SJCRH30 (cell line): ENCODE data around the gene SMG6. TPM values are rescaled to one million over a fixed set of nuclear protein-coding genes. Genes with fewer than 3 reads are reported as not detected.
"Not testable (repeated sequence)": the region's sequence is repeated elsewhere in the genome, so short reads cannot be mapped to it uniquely, and the experiment has no call there.

Experiments
- DNase-seq, 2 experiments: peaks; one replicate each; pipeline ENCODE4 v3.0.0-alpha.2; 2015 to 2020
- H3K27ac ChIP-seq: fragments of 250-450 bp; sonication (Bioruptor Pico); 2 replicates; pipeline ENCODE4 v1.5.1; 2020; ENCODE audit warnings: mild to moderate bottlenecking, moderate library complexity
- H3K27me3 ChIP-seq: fragments of 250-450 bp; sonication (Bioruptor Pico); 2 replicates; pipeline ENCODE4 v1.5.1; 2020; ENCODE audit warnings: mild to moderate bottlenecking, moderate library complexity
- H3K36me3 ChIP-seq: fragments of 250-450 bp; sonication (Bioruptor Pico); 2 replicates; pipeline ENCODE4 v1.5.1; 2020; ENCODE audit warnings: mild to moderate bottlenecking, moderate library complexity
- H3K4me1 ChIP-seq: fragments of 250-450 bp; sonication (Bioruptor Pico); 2 replicates; pipeline ENCODE4 v1.5.1; 2020; ENCODE audit warnings: mild to moderate bottlenecking, moderate library complexity
- H3K4me3 ChIP-seq: fragments of 250-450 bp; sonication (Bioruptor Pico); 2 replicates; pipeline ENCODE4 v1.5.1; 2020; ENCODE audit warnings: mild to moderate bottlenecking, moderate library complexity
- H3K9me3 ChIP-seq: fragments of 250-450 bp; sonication (Bioruptor Pico); replicated peaks from 2 replicates; pipeline ENCODE4 v1.5.1; 2020; ENCODE audit warnings: mild to moderate bottlenecking, moderate library complexity
- total RNA-seq: library from RNA; depleted of rRNA; stranded (reverse); fragments of >200 nt; shearing (Covaris generic); gene quantifications from 2 replicates; pipeline ENCODE4 v1.2.3, GENCODE V29; 2014

SMG6 gene
- total RNA-seq, 1 experiment from 2014 or later: 13.0 TPM

- H3K4me3 ChIP-seq: no peak overlapping the region
Observed at GRCh38 chr17:2323629-2324314, 20.2 kb upstream of the SMG6 start.

GRCh38 chr17:2321399-2321798, 17.8 kb upstream of the SMG6 start:
- H3K27me3 ChIP-seq: no peaks in the 10 kb centered on the region
- no peak overlapping the region for H3K27ac ChIP-seq
- H3K4me1 ChIP-seq: no peaks in the 10 kb centered on the region
- no peaks in the 10 kb centered on the region for H3K9me3 ChIP-seq
- no peak overlapping the region for H3K4me3 ChIP-seq
- no peak for DNase-seq
- H3K36me3 ChIP-seq: peaks cover 42% of the 10 kb centered on the region

More at GRCh38 chr17:2323629-2324314, 20.2 kb upstream of the SMG6 start:
- H3K9me3 ChIP-seq: no peaks in the 10 kb centered on the region
- no peak for DNase-seq
- no peak overlapping the region for H3K27ac ChIP-seq
- H3K36me3 ChIP-seq: peaks cover 52% of the 10 kb centered on the region
- H3K4me1 ChIP-seq: no peaks in the 10 kb centered on the region
- H3K27me3 ChIP-seq: no peaks in the 10 kb centered on the region

- Histone ChIP-seq H3K4me1 (no peaks in the 10 kb centered on the region), H3K27me3 (no peaks in the 10 kb centered on the region), H3K36me3 (peaks cover 19% of the 10 kb centered on the region), H3K27ac (no peak overlapping the region), H3K4me3 (no peak overlapping the region), H3K9me3 (no peaks in the 10 kb centered on the region)
- no peak for DNase-seq
Observed at GRCh38 chr17:2319051-2319450, 15.5 kb upstream of the SMG6 start.

DNA sequence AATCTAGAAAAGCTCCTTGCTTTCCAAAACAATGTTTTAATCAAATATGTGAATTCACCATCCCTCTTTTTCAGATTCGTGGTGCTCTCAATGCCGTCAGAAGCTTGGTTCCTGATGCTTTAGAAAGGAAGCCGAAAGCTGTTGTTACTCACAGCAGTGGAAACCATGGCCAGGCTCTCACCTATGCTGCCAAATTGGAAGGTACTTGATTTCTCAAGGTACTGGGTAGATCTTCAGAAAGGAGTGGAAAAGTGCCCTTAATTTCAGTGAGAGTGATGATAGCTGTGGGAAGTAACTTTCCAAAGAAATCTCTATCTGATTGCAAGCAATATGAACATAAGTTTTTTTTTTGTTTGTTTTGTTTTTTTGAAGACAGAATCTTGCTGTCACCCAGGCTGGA, 14.2 kb upstream of the SMG6 start:
- H3K4me1 ChIP-seq: no peaks in the 10 kb centered on the region
- no peak for DNase-seq
- H3K36me3 ChIP-seq: peaks cover 7% of the 10 kb centered on the region
- no peak overlapping the region for H3K27ac ChIP-seq
- H3K4me3 ChIP-seq: no peak overlapping the region
- no peaks in the 10 kb centered on the region for H3K9me3 ChIP-seq
- H3K27me3 ChIP-seq: no peaks in the 10 kb centered on the region

GRCh38 chr17:2316916-2317205, 13.3 kb upstream of the SMG6 start:
- not testable (repeated sequence) for H3K27me3 ChIP-seq, H3K27ac ChIP-seq, H3K36me3 ChIP-seq, H3K4me1 ChIP-seq, H3K9me3 ChIP-seq, H3K4me3 ChIP-seq, DNase-seq

DNA sequence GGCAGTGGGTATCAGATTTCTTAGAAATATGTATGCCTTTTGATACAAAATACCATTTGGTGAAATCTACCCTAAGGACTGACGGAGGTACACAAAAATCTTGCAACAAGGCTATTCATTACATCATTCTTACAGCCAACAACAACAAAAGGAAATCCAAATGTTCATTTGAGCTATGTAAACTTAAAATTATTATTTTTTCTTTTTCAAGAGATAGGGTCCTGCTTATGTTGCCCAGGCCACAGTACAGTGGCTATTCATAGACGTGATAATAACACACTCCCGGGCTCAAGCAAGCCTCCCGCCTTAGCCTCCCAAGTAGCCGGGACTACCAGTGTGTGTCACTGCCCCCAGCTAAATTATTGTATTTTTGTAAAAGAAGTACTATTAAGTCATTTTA, 9.2 kb upstream of the SMG6 start:
- H3K4me1 ChIP-seq: no peaks in the 10 kb centered on the region
- no peak overlapping the region for H3K27ac ChIP-seq
- no peaks in the 10 kb centered on the region for H3K9me3 ChIP-seq
- H3K4me3 ChIP-seq: no peak overlapping the region
- no peaks in the 10 kb centered on the region for H3K27me3 ChIP-seq
- DNase-seq: no peak
- H3K36me3 ChIP-seq: no peaks in the 10 kb centered on the region

- Histone ChIP-seq H3K27ac (no peak overlapping the region), H3K36me3 (no peaks in the 10 kb centered on the region), H3K4me1 (no peaks in the 10 kb centered on the region), H3K27me3 (no peaks in the 10 kb centered on the region), H3K4me3 (no peak overlapping the region), H3K9me3 (no peaks in the 10 kb centered on the region)
- DNase-seq: no peak
Observed at GRCh38 chr17:2309338-2310154, 6.0 kb upstream of the SMG6 start.

DNA sequence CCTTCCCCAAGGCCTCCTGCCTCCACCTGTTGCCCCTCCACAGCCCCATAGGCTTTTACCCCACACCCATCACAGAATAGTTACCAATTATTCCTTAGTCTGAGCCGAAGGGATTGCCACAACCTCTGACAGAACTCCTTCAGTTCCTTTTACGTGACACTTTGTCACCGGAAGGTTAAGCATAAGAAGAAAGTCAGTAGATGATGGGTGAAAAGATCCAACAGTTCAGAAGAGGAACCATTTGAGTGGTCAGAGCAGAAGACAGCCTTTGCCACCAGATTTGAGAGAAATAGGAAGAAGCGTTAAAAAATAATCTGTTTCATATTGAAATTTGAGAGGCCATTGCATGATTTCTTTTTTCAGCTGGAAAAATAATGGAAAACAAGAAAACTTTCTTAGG, 1.3 kb upstream of the SMG6 start:
- no peak for DNase-seq
- Histone ChIP-seq H3K4me1 (no peaks in the 10 kb centered on the region), H3K36me3 (no peaks in the 10 kb centered on the region), H3K27ac (no peak overlapping the region), H3K9me3 (no peaks in the 10 kb centered on the region), H3K4me3 (no peak overlapping the region), H3K27me3 (no peaks in the 10 kb centered on the region)

- no peak for DNase-seq
- H3K27me3 ChIP-seq: no peaks in the 10 kb centered on the region
- H3K36me3 ChIP-seq: no peaks in the 10 kb centered on the region
- H3K9me3 ChIP-seq: no peaks in the 10 kb centered on the region
- no peaks in the 10 kb centered on the region for H3K4me1 ChIP-seq
- peak overlapping the region; percentile 76 for H3K27ac ChIP-seq
- peak overlapping the region; percentile 90 for H3K4me3 ChIP-seq
Observed at GRCh38 chr17:2302778-2303203, 794 bp downstream of the SMG6 start.

DNA sequence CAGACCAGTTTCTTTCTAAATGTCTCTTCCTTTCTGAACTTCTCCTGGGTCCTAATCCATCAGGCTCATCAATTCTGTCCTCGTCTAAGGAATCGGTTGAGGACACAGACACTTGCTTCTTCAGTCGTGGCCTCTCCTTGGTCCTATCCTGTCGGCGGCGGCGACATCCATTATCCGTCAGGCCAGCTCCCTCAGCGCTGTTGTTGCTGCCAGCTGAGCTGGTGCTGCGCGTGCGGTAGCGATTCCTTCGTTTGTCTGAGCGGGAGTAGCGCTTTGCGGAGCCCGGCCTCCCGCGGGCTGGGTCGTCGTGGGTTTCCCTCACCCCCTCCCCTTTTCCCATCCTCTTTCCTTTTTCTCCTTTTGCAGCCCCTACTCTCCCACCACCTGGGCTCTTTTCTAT, 3.8 kb downstream of the SMG6 start:
- H3K36me3 ChIP-seq: no peaks in the 10 kb centered on the region; the same call in 1 of the 2 replicates
- H3K9me3 ChIP-seq: no peaks in the 10 kb centered on the region
- no peak for DNase-seq
- no peaks in the 10 kb centered on the region for H3K4me1 ChIP-seq
- no peaks in the 10 kb centered on the region for H3K27me3 ChIP-seq
- H3K27ac ChIP-seq: no peak overlapping the region
- no peak overlapping the region for H3K4me3 ChIP-seq

- H3K4me1 ChIP-seq: no peaks in the 10 kb centered on the region
- no peaks in the 10 kb centered on the region for H3K9me3 ChIP-seq
- DNase-seq: no peak
- H3K4me3 ChIP-seq: no peak overlapping the region
- no peak overlapping the region for H3K27ac ChIP-seq
- no peaks in the 10 kb centered on the region for H3K27me3 ChIP-seq
- H3K36me3 ChIP-seq: no peaks in the 10 kb centered on the region; the same call in 1 of the 2 replicates
Observed at GRCh38 chr17:2299136-2299535, 4.4 kb downstream of the SMG6 start.

GRCh38 chr17:2297023-2297422, 6.6 kb downstream of the SMG6 start:
- no peaks in the 10 kb centered on the region for H3K27me3 ChIP-seq
- no peaks in the 10 kb centered on the region; the same call in 1 of the 2 replicates for H3K36me3 ChIP-seq
- no peak overlapping the region for H3K27ac ChIP-seq
- H3K9me3 ChIP-seq: no peaks in the 10 kb centered on the region
- H3K4me3 ChIP-seq: no peak overlapping the region
- no peak for DNase-seq
- no peaks in the 10 kb centered on the region for H3K4me1 ChIP-seq

GRCh38 chr17:2295575-2295974, 8.0 kb downstream of the SMG6 start:
- no peak for DNase-seq
- H3K36me3 ChIP-seq: no peaks in the 10 kb centered on the region; the same call in 1 of the 2 replicates
- no peaks in the 10 kb centered on the region for H3K27me3 ChIP-seq
- H3K4me1 ChIP-seq: no peaks in the 10 kb centered on the region
- no peak overlapping the region for H3K27ac ChIP-seq
- no peak overlapping the region for H3K4me3 ChIP-seq
- H3K9me3 ChIP-seq: no peaks in the 10 kb centered on the region

DNA sequence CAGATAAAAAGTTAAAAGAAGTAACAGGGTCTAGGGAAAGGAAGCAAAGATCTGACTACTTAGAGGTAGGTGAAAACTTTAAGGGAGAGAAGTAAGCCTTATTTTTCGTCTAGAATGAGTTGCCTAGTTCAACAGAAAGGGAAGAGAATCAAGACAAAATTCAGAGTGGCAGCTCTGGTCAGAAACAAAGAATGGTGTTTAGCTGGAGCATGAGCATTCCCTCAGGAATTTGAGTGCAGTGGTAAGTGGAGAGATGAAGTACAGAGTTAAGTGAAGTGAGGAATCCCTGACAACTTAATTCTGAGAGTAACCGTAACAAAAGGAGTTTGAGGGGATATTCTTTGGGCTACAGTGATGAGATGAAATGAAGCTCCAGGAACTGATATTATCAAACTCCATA, 11.5 kb downstream of the SMG6 start:
- H3K4me3 ChIP-seq: no peak overlapping the region
- H3K9me3 ChIP-seq: no peaks in the 10 kb centered on the region
- no peaks in the 10 kb centered on the region; the same call in 1 of the 2 replicates for H3K36me3 ChIP-seq
- H3K27me3 ChIP-seq: no peaks in the 10 kb centered on the region
- no peaks in the 10 kb centered on the region for H3K4me1 ChIP-seq
- DNase-seq: no peak
- no peak overlapping the region for H3K27ac ChIP-seq

DNA sequence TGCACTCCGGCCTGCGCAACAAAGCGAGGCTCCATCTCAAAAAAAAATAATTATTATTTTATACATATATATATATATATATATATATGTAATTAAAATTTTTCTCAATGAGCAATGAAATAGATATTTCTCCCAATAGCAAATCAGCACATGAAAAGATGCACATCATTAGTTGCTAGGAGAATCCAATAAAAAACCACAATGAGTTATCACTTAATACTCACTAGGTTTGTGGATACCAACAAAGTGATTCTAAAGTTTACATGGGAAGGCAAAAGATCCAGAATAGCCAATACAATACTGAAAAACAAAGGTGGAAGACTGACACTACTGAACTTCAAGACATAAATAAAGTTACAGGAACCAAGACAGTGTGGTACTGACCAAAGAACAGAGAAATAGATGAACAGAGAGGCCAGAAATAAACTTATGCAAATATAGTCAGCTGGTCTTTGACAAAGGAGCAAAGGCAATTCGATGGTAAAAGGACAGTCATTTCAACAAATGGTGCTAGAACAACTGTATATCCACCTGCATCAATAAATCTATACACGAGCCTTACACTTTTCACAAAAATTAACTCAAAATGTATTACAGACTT, 13.6 kb downstream of the SMG6 start:
- no peaks in the 10 kb centered on the region; the same call in 1 of the 2 replicates for H3K36me3 ChIP-seq
- H3K9me3 ChIP-seq: no peaks in the 10 kb centered on the region
- H3K27me3 ChIP-seq: no peaks in the 10 kb centered on the region
- DNase-seq: no peak
- H3K27ac ChIP-seq: no peak overlapping the region
- H3K4me1 ChIP-seq: no peaks in the 10 kb centered on the region
- no peak overlapping the region for H3K4me3 ChIP-seq
